Stimulated activated CD8-positive, alpha-beta memory T cell treated with anti-CD3 and anti-CD28 coated beads, Interleukin-12 subunit alpha, Interleukin-12 subunit beta, amount 100 ng/mL, for 1 hour (primary cell): ENCODE measurements around the gene SLC1A7.

Experiments
- DNase-seq: peaks from one replicate; pipeline ENCODE4 v3.0.0-alpha.2; 2020; ENCODE audit warnings: low read depth

The SLC1A7 gene

GRCh38 chr1:53160924-53161378 lies 18.5 kb upstream of the SLC1A7 start:
- no peak for DNase-seq

- no peak for DNase-seq
These were observed 16.5 kb upstream of the SLC1A7 start for GRCh38 chr1:53158900-53159299.

GRCh38 chr1:53156783-53157182 lies 14.3 kb upstream of the SLC1A7 start:
- no peak for DNase-seq

GRCh38 chr1:53155945-53156344 lies 13.5 kb upstream of the SLC1A7 start:
- DNase-seq = no peak

DNA sequence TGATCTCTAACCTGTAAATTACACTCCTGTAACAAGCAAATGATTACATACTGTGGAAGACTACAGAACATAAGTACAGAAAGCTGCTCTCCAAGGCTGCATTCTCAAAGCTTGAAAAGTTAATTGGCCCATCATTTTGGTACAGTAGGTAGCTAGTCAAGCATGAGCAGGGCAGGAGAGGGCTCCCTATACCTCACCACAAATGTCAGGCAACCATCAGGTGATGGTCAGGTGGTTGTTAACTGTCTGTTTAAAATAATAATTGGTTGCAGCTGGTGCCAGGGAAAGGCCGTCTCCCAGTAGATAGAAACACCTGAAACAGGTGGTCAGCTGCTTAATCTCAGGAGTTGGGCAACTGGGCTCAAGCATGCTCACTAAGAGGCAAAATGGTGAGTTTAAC lies 13.1 kb upstream of the SLC1A7 start:
- no peak for DNase-seq

DNA sequence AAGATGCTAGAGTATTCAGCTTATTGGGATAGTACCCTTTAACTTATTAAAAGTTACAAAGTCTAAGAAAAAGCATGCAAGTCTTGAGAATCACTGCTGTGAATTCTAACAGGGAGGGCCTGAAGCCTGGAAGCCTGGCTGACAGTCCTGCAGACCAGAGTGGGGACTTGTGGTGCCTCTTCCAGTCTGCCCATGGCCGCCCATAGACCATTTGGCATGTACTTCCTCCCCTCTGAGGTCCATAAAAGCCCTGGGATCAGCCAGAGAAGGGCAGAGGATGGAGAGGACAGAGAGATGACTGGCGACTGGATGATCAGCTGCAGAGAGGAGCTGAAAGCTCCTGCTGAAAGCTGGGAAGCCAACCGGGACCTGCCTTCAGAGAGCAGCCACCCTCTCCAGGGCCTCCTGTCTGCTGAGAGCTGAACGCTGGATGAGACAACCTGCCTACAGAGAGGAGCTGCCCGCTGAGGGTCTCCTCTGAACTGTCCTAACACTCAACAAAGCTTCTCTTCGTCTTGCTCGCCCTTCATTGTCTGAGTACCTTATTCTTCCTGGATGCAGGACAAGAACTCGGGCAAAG lies 12.5 kb upstream of the SLC1A7 start:
- no peak for DNase-seq

DNA sequence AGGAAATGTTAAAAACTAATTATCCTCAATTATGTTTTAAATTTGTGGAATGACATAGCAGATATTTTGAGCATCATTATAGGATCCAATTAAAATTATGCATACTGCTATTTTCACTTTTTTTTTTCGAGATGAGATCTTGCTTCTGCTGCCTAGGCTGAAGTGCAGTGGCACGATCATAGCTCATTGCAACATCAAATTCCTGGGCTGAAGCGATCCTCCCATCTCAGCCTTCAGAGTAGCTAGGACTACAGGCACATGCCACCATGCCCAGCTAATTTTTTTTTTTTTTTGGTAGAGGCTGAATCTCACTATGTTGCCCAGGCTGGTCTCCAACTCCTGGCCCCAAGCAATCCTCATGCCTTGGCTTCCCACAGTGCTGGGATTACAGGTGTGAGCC lies 11.3 kb upstream of the SLC1A7 start:
- DNase-seq = no peak

DNA sequence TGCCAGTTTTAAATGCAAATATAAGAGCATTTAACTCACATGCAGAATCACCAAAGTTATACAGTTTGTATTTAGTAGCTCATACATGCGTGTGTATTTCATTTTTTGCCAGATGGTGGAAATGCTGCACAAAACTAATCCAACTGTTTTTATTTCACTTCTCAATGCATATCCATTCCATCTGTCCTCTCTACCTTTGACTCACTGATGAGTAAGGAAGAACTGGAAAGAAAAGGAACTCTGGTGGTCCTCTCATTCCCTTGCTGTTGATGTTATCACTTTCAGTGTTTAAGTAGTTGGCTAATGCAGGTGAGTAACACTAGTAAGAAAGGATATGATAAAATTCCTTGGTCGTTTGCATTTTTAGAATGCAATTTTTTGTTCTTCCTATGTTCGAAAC lies 5.7 kb upstream of the SLC1A7 start:
- no peak for DNase-seq

DNA sequence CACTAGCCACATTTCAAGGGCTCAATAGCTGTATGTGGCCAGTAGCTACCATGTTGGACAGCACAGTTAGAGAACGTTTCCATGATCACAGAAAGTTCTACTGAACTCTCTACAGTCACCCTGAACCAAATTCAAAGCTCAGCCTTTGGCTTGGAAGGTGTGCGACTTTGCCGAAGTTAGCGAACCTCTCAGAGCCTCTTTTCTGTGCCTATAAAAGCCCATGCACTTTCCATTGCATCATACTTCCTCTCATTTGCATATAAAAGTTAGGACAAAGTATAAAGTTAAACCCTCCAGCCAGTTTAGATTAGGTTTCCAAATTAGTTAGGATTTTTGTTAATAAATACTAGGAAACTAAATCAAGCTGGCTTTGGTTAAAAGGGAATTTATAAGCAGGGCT lies 4.7 kb upstream of the SLC1A7 start:
- no peak for DNase-seq

GRCh38 chr1:53145942-53146708 lies 3.7 kb upstream of the SLC1A7 start:
- DNase-seq = no peak

GRCh38 chr1:53145619-53145941 lies 3.1 kb upstream of the SLC1A7 start:
- DNase-seq = no peak

DNA sequence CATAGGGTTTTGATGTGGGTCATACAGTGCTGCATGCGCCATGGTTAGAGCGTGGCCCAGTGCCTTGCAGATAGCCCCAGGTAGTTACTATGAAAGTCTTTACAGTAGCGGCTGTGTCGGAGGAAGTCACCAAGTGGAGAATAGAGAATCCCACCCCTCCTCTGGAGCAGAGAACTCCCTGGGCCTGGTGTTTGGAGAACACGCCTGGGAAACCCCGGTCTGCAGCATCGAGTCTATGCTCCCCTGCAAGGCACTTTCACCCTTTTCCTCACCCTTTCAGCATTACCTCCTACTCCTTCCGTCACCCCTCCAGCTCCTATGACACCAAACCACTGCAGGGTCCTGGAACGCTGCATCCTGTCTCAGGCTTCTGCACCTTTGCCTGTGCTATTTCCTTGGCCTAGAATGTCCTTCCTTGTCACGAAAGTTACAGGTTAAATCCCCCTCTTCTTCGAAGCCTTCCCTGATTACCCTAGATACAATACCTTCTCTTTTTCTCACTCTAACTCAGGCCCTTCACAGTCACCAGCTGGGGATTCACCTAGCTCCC lies 2.7 kb upstream of the SLC1A7 start:
- DNase-seq = no peak

- no peak for DNase-seq
These were observed 1.8 kb upstream of the SLC1A7 start for GRCh38 chr1:53144201-53144600.

DNA sequence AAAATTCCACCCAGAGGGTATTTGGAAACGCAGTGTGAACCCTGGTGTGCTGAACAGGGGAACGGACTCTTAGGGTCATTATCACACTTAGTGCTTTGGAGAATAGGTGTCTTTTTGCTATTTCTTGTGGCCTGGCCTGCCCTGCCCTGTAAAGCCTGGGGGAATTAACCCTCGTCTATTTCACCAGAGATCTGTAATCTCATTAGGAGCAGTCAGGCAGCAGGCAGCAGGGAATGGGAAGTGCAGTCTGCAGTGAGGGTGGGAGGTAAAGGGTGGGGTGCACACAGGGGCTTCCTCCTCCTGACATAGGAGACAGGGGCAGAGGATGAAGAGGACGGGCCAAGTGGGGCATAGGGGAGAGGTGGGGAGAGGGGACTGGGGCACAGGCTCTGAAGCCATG lies 1.1 kb upstream of the SLC1A7 start:
- DNase-seq = no peak

GRCh38 chr1:53141487-53142055 lies 867 bp downstream of the SLC1A7 start:
- DNase-seq = no peak

DNA sequence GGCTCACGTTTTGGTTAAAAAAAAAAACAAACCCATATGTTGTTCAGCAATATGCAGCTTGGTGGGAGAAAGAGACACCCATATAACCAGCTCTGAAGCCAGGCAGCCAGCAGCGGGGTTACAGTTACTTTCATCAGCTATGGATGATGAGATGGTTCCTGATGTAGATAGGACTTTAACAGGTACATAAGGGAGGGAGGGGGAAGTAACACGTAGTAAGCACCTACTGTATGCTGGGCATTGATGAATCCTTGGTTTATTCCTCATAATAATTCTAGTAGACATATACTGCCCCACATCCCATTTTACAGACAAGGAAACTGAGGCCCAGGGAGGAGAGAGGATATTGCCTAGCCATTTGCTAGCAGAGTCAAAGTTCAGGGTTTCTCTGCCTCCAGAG lies 2.0 kb downstream of the SLC1A7 start:
- no peak for DNase-seq

DNA sequence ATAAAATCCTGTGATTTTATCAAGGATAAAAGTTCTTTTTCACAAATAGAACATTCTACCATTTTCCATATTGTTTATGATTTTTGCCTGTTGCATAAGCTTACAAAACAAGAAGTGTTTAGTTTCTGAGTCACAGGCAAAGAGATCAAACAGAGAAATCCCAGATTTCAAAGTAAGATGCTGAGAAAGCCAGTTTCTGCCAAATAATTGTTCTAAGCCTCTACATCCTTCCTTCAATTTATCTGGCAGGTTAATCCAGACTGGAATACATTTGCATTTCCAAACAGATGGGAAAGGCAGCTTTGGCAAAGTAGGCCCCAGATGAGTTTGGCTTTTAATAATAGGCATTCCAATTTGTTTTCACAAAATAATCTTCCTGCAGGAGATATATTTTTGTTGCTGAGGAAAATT lies 2.5 kb downstream of the SLC1A7 start:
- no peak for DNase-seq

DNA sequence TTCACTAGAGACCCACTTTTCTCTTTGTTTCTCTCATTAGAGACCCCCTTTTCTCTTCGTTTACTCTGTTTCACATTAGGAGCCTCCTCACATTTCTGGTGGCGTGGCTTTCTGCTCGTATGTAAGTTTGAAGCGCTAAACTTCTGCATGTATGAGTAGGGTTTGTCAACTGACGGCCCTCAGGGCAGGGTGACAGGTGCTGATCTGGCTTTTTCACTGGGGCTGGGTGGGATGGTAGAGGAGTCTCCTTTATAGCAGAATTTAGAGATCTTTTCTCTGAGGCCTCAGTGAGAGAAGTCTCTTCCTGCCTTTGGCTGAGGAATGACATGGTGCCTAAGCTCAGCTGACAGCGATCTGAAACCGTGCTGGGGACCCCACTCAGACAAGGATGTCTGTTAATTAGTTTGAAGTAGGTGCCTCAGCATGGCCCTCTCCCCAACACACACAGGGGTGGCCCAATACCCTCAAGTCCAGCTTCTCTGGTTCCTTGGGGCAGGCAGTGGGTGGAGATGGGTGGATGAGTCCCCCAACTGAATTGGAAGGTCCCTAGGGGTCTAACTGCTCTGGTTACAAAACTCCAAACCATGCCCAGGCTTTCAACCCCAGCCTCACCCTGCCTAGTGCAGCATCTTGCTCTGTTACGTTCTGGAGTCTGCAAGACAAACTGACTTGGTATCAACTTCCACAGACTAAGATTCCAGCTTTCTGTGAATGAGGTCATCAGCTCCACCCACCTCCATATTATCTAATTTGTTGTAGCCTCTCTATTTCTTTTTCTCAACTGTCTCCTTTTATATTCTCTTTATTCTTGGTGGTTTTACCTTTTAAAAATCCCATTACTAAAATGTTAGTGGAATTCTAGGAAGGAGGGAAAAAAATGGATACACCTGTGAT lies 3.2 kb downstream of the SLC1A7 start:
- DNase-seq = no peak

- no peak for DNase-seq
These were observed 4.7 kb downstream of the SLC1A7 start for GRCh38 chr1:53137729-53138128.

- peak; percentile 5 for DNase-seq
These were observed 6.7 kb downstream of the SLC1A7 start for GRCh38 chr1:53135735-53136114.

DNA sequence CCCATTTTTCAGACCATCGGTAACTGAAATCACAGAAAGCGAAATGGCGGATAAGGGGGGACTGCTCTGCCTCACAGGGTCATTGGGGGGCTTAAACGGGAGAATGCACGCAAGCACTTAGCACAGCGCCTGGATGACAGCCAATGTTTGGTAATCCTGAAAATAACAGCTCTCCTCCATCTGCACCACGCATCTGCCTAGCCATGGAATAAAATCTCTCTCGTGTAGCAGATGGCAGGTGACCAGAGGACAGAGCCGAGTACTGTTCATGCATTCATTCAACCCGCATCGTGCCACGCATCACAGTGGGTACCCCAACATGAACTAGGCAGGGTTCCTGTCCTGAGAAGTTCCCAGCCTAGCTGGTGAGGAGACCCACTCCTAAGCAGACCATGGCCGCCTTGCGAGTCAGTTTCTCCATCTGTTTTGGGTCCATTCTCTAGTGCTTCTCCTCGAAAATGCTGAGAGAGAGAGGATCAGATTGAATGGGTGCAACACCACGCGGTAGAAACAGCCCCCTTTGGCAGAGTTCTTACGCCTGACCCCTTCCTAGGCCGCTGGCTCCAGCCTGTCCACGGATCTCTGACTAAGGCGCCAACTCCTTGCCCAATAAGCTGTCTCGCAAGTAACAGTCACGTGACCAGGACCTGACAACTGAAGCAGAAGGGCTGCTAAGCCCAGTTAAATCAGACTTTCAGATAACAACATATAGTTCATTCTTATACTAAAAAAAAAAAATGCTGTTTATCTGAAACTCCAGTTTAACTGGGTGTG lies 7.3 kb downstream of the SLC1A7 start:
- DNase-seq = no peak

- DNase-seq = no peak
These were observed 8.4 kb downstream of the SLC1A7 start for GRCh38 chr1:53134042-53134485.
